ENCODE measurements around the gene CD33.
"Not testable (repeated sequence)": the region's sequence is repeated elsewhere in the genome, so short reads cannot be mapped to it uniquely, and the experiment has no call there.

- not testable (repeated sequence) for TF ChIP-seq CTCF (IDR thresholded peaks at IDR 0.05)
- peak in 1 of 2 donors; percentile 11 for TF ChIP-seq EP300 (IDR thresholded peaks at IDR 0.05)
Observed at GRCh38 chr19:51224898-51225393, at the start of gene CD33.

Data from tibial nerve (tissue), 4 donors.